ENCODE measurements around the gene KLHL26. TPM values are rescaled to one million over a fixed set of nuclear protein-coding genes. Genes with fewer than 3 reads are reported as not detected.

The KLHL26 gene
- total and polyA plus RNA-seq, 12 donors, result 3.4 to 8.2 (median 6.3) TPM

DNA sequence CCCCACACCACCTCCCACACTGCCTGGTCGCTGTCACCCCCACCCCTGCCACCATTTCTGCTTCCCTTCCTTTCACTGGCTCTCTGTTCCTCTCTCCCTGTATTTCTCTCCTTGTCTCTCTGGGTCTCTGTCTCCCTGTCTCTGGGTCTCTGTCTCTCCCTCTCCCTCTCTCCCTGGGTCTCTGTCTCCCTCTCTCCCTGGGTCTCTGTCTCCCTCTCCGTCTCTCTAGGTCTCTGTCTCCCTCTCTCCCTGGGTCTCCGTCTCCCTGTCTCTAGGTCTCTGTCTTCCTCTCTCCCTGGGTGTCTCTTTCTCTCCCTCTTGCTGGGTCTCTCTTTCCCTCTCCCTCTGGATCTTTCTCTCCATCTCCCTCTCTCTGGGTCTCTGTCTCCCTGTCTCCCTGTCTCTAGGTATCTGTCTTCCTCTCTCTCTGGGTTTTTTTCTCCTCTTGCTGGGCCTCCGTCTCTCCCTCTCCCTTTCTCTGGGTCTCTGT lies 21.6 kb downstream of the KLHL26 start:
- no peaks in the 10 kb centered on the region for H3K27me3 ChIP-seq
- 88 to 94% methylated on average over 4 of the region's 4 CpGs for WGBS, 2 donors
- TF ChIP-seq, protein P1, sequence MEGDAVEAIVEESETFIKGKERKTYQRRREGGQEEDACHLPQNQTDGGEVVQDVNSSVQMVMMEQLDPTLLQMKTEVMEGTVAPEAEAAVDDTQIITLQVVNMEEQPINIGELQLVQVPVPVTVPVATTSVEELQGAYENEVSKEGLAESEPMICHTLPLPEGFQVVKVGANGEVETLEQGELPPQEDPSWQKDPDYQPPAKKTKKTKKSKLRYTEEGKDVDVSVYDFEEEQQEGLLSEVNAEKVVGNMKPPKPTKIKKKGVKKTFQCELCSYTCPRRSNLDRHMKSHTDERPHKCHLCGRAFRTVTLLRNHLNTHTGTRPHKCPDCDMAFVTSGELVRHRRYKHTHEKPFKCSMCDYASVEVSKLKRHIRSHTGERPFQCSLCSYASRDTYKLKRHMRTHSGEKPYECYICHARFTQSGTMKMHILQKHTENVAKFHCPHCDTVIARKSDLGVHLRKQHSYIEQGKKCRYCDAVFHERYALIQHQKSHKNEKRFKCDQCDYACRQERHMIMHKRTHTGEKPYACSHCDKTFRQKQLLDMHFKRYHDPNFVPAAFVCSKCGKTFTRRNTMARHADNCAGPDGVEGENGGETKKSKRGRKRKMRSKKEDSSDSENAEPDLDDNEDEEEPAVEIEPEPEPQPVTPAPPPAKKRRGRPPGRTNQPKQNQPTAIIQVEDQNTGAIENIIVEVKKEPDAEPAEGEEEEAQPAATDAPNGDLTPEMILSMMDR (IDR thresholded peaks at IDR 0.05), result no peak
- peaks cover 17 to 51% (median 46%) of the 10 kb centered on the region in 9 donors for H3K4me1 ChIP-seq
- no peak for ATAC-seq
- H3K27ac ChIP-seq, result peak overlapping the region; percentile 54 to 90 (median 86)
- peaks cover 0 to 4% (median 0%) of the 10 kb centered on the region in 9 donors for H3K36me3 ChIP-seq
- no peak for DNase-seq
- H3K4me3 ChIP-seq, result no peak overlapping the region
- H3K9me3 ChIP-seq, result no peaks in the 10 kb centered on the region
- intact Hi-C loops (cut with DNase I), result loop anchor here in 2 of 10 donors (5.0 to 10.0 kb wide), 2 partner anchors 51 to 214 kb away; partner anchors contain the start of gene CRLF1 (in 1 of the 2)

DNA sequence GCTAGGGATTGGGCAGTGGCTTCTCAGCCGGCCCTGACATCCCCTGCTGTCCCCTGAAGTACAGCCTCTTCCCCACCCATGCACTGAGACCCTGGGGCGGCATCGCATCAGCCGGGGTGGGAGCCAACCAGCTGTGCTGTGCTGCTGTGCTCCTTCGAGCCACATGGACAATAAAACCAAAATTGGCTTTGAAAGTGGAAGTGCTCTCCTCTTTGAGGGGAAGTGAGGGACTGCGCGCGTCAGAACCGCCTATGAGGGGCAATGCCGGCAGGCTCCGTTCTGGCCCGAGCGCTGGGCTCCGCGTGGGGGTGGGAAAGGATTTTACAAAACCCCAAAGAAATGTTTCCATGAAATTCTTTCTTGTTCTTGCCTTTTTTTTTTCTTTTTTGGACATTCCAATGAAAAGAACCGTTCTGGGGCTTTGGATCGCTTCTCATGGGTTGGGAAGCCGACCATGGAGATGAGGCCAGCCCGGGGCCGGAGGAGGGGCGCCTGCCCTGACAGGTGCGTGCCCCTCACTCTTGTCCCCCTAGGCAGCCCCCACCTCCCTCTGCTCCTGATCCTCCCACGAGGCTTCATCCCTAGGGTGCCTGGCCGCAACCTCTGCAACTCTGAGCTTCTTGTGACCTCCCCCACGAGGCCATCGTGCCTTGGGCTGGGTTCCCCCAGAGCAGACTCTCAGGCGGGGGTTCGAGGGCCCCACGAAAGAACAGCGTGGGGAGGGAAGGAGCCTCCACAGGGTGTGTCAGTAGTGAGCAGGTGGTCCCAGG lies 22.6 kb downstream of the KLHL26 start:
- Histone ChIP-seq H3K9me3 (no peaks in the 10 kb centered on the region), H3K4me3 (peak overlapping the region in 7 of 10 donors; percentile 3 to 37 (median 20)), H3K27ac (peak overlapping the region; percentile 57 to 90 (median 86)), H3K36me3 (peaks cover 0 to 5% (median 0%) of the 10 kb centered on the region in 9 donors), H3K27me3 (no peaks in the 10 kb centered on the region), H3K4me1 (peaks cover 17 to 51% (median 46%) of the 10 kb centered on the region in 9 donors)
- 51 to 64% methylated on average over 30 of the region's 30 CpGs for WGBS, 2 donors
- intact Hi-C loops (cut with DNase I), result loop anchor here in 2 of 10 donors (5.0 to 10.0 kb wide), 2 partner anchors 52 to 215 kb away; partner anchors contain the start of gene CRLF1 (in 1 of the 2)
- TF ChIP-seq, protein P1 (IDR thresholded peaks at IDR 0.05), result no peak
- ATAC-seq (peak; percentile 29 to 66 (median 60)), DNase-seq (peak; percentile 66 to 67)

DNA sequence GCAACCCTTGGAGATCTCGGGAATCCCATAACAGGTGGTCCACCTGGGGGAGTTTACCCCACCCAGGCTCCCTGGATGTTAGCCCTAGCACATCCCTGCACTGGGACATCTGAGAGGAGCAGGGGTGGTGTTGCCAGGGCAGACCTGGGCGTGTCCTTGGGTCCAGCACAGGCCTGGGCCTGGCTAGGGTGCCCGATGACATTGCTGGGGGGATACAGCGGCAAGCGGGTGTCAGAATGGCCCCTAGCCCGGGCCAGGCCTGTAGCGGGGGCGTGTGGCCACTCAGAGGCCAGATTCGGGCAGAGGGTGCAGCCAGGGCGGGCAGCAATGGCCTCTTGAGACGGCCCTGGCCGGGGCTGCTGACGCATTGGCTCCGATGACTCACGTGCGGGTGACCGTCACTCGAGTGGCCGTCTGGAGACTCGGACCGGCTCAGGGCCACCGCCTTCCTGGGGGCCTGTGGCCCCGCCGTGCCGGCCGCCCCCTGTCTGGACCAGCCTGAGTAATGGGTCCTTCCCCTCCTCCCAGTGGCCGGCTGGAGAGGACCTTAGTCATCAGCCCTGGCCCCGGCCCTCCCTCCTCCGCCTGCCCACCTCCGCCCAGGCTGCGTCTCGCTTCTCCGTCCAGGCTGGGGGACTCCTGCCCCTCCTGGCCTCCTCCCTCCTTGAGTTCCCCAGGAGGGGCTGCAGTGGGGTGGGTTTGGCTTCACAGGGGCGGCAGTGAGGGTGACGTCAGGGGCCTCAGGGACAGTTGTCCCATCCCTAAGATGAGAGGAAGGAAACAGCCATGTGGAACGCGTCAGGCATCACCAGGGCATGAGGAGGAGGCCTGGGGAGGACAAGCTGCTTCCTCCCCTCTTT lies 23.5 kb downstream of the KLHL26 start:
- Histone ChIP-seq H3K27ac (peak overlapping the region; percentile 57 to 90 (median 86)), H3K4me3 (peak overlapping the region in 7 of 10 donors; percentile 3 to 37 (median 20)), H3K4me1 (peaks cover 17 to 51% (median 46%) of the 10 kb centered on the region in 9 donors), H3K36me3 (peaks cover 0 to 13% (median 0%) of the 10 kb centered on the region in 9 donors), H3K27me3 (no peaks in the 10 kb centered on the region), H3K9me3 (no peaks in the 10 kb centered on the region)
- TF ChIP-seq, protein P1 (IDR thresholded peaks at IDR 0.05), result no peak
- 67 to 76% methylated on average over 35 to 37 of the region's 37 CpGs for WGBS, 2 donors
- peak; percentile 69 to 80 for DNase-seq
- intact Hi-C loops (cut with DNase I), result no loop called here
- ATAC-seq, result peak; percentile 45 to 75 (median 64)
